ENCODE measurements around the gene CAPN9. TPM values are rescaled to one million over a fixed set of nuclear protein-coding genes. Genes with fewer than 3 reads are reported as not detected.
"Not testable (repeated sequence)": the region's sequence is repeated elsewhere in the genome, so short reads cannot be mapped to it uniquely, and the experiment has no call there.

CAPN9 gene
- total and polyA plus RNA-seq, 9 donors, result 0.34 to 1.5 (median 0.67) TPM

GRCh38 chr1:230844561-230844960 lies 97.4 kb downstream of the CAPN9 start:
- H3K4me1 ChIP-seq (ENCODE audit: control insufficient read depth, insufficient read depth, low read length), result peaks cover 14% of the 10 kb centered on the region
- no peaks in the 10 kb centered on the region for H3K27me3 ChIP-seq (ENCODE audit: control insufficient read depth, insufficient read depth, low read length)
- WGBS (ENCODE audit: insufficient coverage), result 100% methylated on average over 2 of the region's 4 CpGs
- no peak overlapping the region for H3K27ac ChIP-seq (ENCODE audit: low read length)
- peaks cover 35% of the 10 kb centered on the region for H3K36me3 ChIP-seq (ENCODE audit: control insufficient read depth, insufficient read depth, low read length)
- H3K9me3 ChIP-seq (replicated peaks; ENCODE audit: control insufficient read depth, low read depth, low read length), result no peaks in the 10 kb centered on the region
- no peak overlapping the region for H3K4me3 ChIP-seq (ENCODE audit: low read length)
- no peak for DNase-seq

GRCh38 chr1:230845184-230845583 lies 98.0 kb downstream of the CAPN9 start:
- not testable (repeated sequence) for H3K4me3 ChIP-seq (ENCODE audit: low read length); DNase-seq; H3K27ac ChIP-seq (ENCODE audit: low read length); H3K9me3 ChIP-seq (replicated peaks; ENCODE audit: control insufficient read depth, low read depth, low read length); H3K27me3 ChIP-seq (ENCODE audit: control insufficient read depth, insufficient read depth, low read length)
- Histone ChIP-seq H3K36me3 (ENCODE audit: control insufficient read depth, insufficient read depth, low read length) (peaks cover 35% of the 10 kb centered on the region), H3K4me1 (ENCODE audit: control insufficient read depth, insufficient read depth, low read length) (peaks cover 20% of the 10 kb centered on the region)
- WGBS (ENCODE audit: insufficient coverage), result 78% methylated on average over 4 of the region's 7 CpGs

GRCh38 chr1:230848235-230848634 lies 101.0 kb downstream of the CAPN9 start:
- no peak overlapping the region for H3K27ac ChIP-seq (ENCODE audit: low read length)

GRCh38 chr1:230849451-230850224 lies 102.5 kb downstream of the CAPN9 start:
- Histone ChIP-seq H3K4me1 (ENCODE audit: control insufficient read depth, insufficient read depth, low read length) (peaks cover 58% of the 10 kb centered on the region), H3K4me3 (ENCODE audit: low read length) (no peak overlapping the region), H3K27me3 (ENCODE audit: control insufficient read depth, insufficient read depth, low read length) (no peaks in the 10 kb centered on the region), H3K27ac (ENCODE audit: low read length) (peak overlapping the region; percentile 77), H3K9me3 (replicated peaks; ENCODE audit: control insufficient read depth, low read depth, low read length) (peaks cover 4% of the 10 kb centered on the region), H3K36me3 (ENCODE audit: control insufficient read depth, insufficient read depth, low read length) (peaks cover 21% of the 10 kb centered on the region)
- WGBS (ENCODE audit: insufficient coverage), result 21% methylated on average over 3 of the region's 14 CpGs
- peak; percentile 97 for DNase-seq

More at GRCh38 chr1:230848235-230848634, 101.0 kb downstream of the CAPN9 start:
- no peak for DNase-seq
- Histone ChIP-seq H3K36me3 (ENCODE audit: control insufficient read depth, insufficient read depth, low read length) (peaks cover 23% of the 10 kb centered on the region), H3K4me3 (ENCODE audit: low read length) (no peak overlapping the region), H3K27me3 (ENCODE audit: control insufficient read depth, insufficient read depth, low read length) (no peaks in the 10 kb centered on the region), H3K4me1 (ENCODE audit: control insufficient read depth, insufficient read depth, low read length) (peaks cover 46% of the 10 kb centered on the region), H3K9me3 (replicated peaks; ENCODE audit: control insufficient read depth, low read depth, low read length) (peaks cover 4% of the 10 kb centered on the region)
- WGBS (ENCODE audit: insufficient coverage), result no CpG with 5 or more reads among the region's 3 CpGs

GRCh38 chr1:230850547-230850946 lies 103.4 kb downstream of the CAPN9 start:
- H3K4me1 ChIP-seq (ENCODE audit: control insufficient read depth, insufficient read depth, low read length), result peaks cover 59% of the 10 kb centered on the region
- DNase-seq, result no peak
- H3K4me3 ChIP-seq (ENCODE audit: low read length), result no peak overlapping the region
- no peaks in the 10 kb centered on the region for H3K27me3 ChIP-seq (ENCODE audit: control insufficient read depth, insufficient read depth, low read length)
- H3K36me3 ChIP-seq (ENCODE audit: control insufficient read depth, insufficient read depth, low read length), result peaks cover 27% of the 10 kb centered on the region
- peak overlapping the region; percentile 77 for H3K27ac ChIP-seq (ENCODE audit: low read length)
- 83% methylated on average over 7 of the region's 8 CpGs for WGBS (ENCODE audit: insufficient coverage)
- peaks cover 4% of the 10 kb centered on the region for H3K9me3 ChIP-seq (replicated peaks; ENCODE audit: control insufficient read depth, low read depth, low read length)

GRCh38 chr1:230851291-230851691 lies 104.1 kb downstream of the CAPN9 start:
- Histone ChIP-seq H3K27ac (ENCODE audit: low read length) (peak overlapping the region; percentile 48), H3K4me1 (ENCODE audit: control insufficient read depth, insufficient read depth, low read length) (peaks cover 65% of the 10 kb centered on the region)
- no CpG with 5 or more reads among the region's 5 CpGs for WGBS (ENCODE audit: insufficient coverage)

More at GRCh38 chr1:230851291-230851691, 104.1 kb downstream of the CAPN9 start:
- peaks cover 4% of the 10 kb centered on the region for H3K9me3 ChIP-seq (replicated peaks; ENCODE audit: control insufficient read depth, low read depth, low read length)
- no peaks in the 10 kb centered on the region for H3K27me3 ChIP-seq (ENCODE audit: control insufficient read depth, insufficient read depth, low read length)
- no peak overlapping the region for H3K4me3 ChIP-seq (ENCODE audit: low read length)
- peaks cover 32% of the 10 kb centered on the region for H3K36me3 ChIP-seq (ENCODE audit: control insufficient read depth, insufficient read depth, low read length)
- DNase-seq, result peak; percentile 46

Other genes with a start within 250 kb of the CAPN9 start
- 23.2 TPM for gene COG2, start 104.9 kb upstream of the CAPN9 start, total RNA-seq
- 10 to 100 TPM; 16.3 to 23.1 (median 19.8) TPM for gene COG2, start 104.9 kb upstream of the CAPN9 start, polyA plus RNA-seq (ENCODE audit: insufficient read depth in 1 of 8, insufficient read length in 8 of 8, low replicate concordance in 1 of 8)
- gene AGT, start 33.3 kb upstream of the CAPN9 start, total RNA-seq, result 8.4 TPM
- gene AGT, start 33.3 kb upstream of the CAPN9 start, polyA plus RNA-seq (ENCODE audit: insufficient read depth in 1 of 8, insufficient read length in 8 of 8, low replicate concordance in 1 of 8), result 10 to 100 TPM in 4 of 8 donors, 1 to 10 TPM in 4; 7.2 to 15.7 (median 10.4) TPM
- gene C1orf198, start 121.1 kb downstream of the CAPN9 start, total RNA-seq, result 59.4 TPM
- 10 to 100 TPM; 55.4 to 92.7 (median 66.9) TPM for gene C1orf198, start 121.1 kb downstream of the CAPN9 start, polyA plus RNA-seq (ENCODE audit: insufficient read depth in 1 of 8, insufficient read length in 8 of 8, low replicate concordance in 1 of 8)
- 15.0 TPM for gene TTC13, start 231.5 kb downstream of the CAPN9 start, total RNA-seq
- 10 to 100 TPM; 12.7 to 19.8 (median 16.2) TPM for gene TTC13, start 231.5 kb downstream of the CAPN9 start, polyA plus RNA-seq (ENCODE audit: insufficient read depth in 1 of 8, insufficient read length in 8 of 8, low replicate concordance in 1 of 8)
- 11.8 TPM for gene ARV1, start 231.7 kb downstream of the CAPN9 start, total RNA-seq
- 10 to 100 TPM; 11.9 to 17.6 (median 14.3) TPM for gene ARV1, start 231.7 kb downstream of the CAPN9 start, polyA plus RNA-seq (ENCODE audit: insufficient read depth in 1 of 8, insufficient read length in 8 of 8, low replicate concordance in 1 of 8)

Measured in muscle of leg (tissue), 11 donors.